Fibroblast of mammary gland (primary cell): ENCODE measurements around the gene DOK6.

Experiments
- DNase-seq: peaks from one replicate; pipeline ENCODE4 v3.0.0-alpha.2; 2010; ENCODE audit warnings: low read depth
- H3K4me3 ChIP-seq: 2 replicates; pipeline ENCODE4 v1.5.1; 2011; ENCODE audit warnings: low read depth, mild to moderate bottlenecking, low read length, moderate library complexity; ENCODE audit not compliant: control insufficient read depth
- CTCF ChIP-seq: conservative IDR thresholded peaks from 2 replicates; pipeline ENCODE4 v1.5.1; 2011; ENCODE audit warnings: low read depth, low read length, inconsistent platforms; ENCODE audit not compliant: control insufficient read depth, insufficient read depth

The DOK6 gene

GRCh38 chr18:69759046-69759445 lies 358.4 kb downstream of the DOK6 start:
- TF ChIP-seq CTCF: no peak
- DNase-seq: peak; percentile 17
- H3K4me3 ChIP-seq: no peak overlapping the region

- no peak overlapping the region for H3K4me3 ChIP-seq
- no peak for DNase-seq
- no peak for TF ChIP-seq CTCF
Measured at GRCh38 chr18:69763002-69763401, 362.3 kb downstream of the DOK6 start.

GRCh38 chr18:69763821-69764220 lies 363.1 kb downstream of the DOK6 start:
- TF ChIP-seq CTCF: no peak
- H3K4me3 ChIP-seq: no peak overlapping the region
- DNase-seq: no peak

- H3K4me3 ChIP-seq: no peak overlapping the region
- no peak for TF ChIP-seq CTCF
- DNase-seq: no peak
Measured at GRCh38 chr18:69770238-69770637, 369.6 kb downstream of the DOK6 start.

- DNase-seq: peak; percentile 30
- TF ChIP-seq CTCF: no peak
- no peak overlapping the region for H3K4me3 ChIP-seq
Measured at GRCh38 chr18:69774831-69775230, 374.1 kb downstream of the DOK6 start.

GRCh38 chr18:69777248-69777647 lies 376.6 kb downstream of the DOK6 start:
- TF ChIP-seq CTCF: no peak
- no peak for DNase-seq
- H3K4me3 ChIP-seq: no peak overlapping the region

- no peak overlapping the region for H3K4me3 ChIP-seq
- no peak for TF ChIP-seq CTCF
- no peak for DNase-seq
Measured at GRCh38 chr18:69778680-69779079, 378.0 kb downstream of the DOK6 start.
